IMR-90 (cell line): Measurements from ENCODE around the gene COX8A. TPM values are rescaled to one million over a fixed set of nuclear protein-coding genes. Genes with fewer than 3 reads are reported as not detected.
A peak's percentile ranks its signal among the peaks of the same experiment; 100 is the strongest.

Source experiments
- ATAC-seq: fragments of 200-7000 bp; cut with Tn5 transposase; 2 replicates; pipeline ENCODE4 v1.9.1; 2020; ENCODE audit warnings: low read depth, mild to moderate bottlenecking, moderate library complexity
- BruUV-seq: library from RNA; stranded (reverse); fragments of 400-500 nt; replicated peaks from 2 replicates; lab custom pipeline; 2021; lab: Mats Ljungman, UMichigan
- CTCF ChIA-PET: fragments of 300-600 bp; formaldehyde crosslinking; extraction: SDS; loops from one replicate; lab custom pipeline; 2021; ENCODE audit warnings: antibody characterized with exemption; lab: Yijun Ruan, JAX
- POLR2A ChIA-PET: fragments of 300-600 bp; sonication (Branson Sonifier 250); formaldehyde crosslinking; loops from one replicate; lab custom pipeline; 2022; ENCODE audit warnings: antibody characterized with exemption; ENCODE audit not compliant: unreplicated experiment; lab: Charles Lee
- DNase-seq: peaks from one replicate; pipeline ENCODE4 v3.0.0; 2013
- H2AFZ ChIP-seq: replicated peaks from 2 replicates; pipeline ENCODE3; 2013; ENCODE audit warnings: low read length, mild to moderate bottlenecking; ENCODE audit not compliant: poor library complexity
- H2AK5ac ChIP-seq: 2 replicates; pipeline ENCODE4 v1.6.1; 2013; ENCODE audit warnings: low read depth, low read length, inconsistent platforms
- H2AK9ac ChIP-seq: replicated peaks from 2 replicates; pipeline ENCODE3; 2013; ENCODE audit warnings: mild to moderate bottlenecking, low read depth, low read length, moderate library complexity; ENCODE audit not compliant: poor library complexity
- H2BK120ac ChIP-seq: 2 replicates; pipeline ENCODE4 v1.6.1; 2013; ENCODE audit warnings: low read depth, low read length, inconsistent platforms
- H2BK15ac ChIP-seq: 3 replicates; pipeline ENCODE4 v1.6.1; 2013; ENCODE audit warnings: low read depth, low read length, inconsistent platforms
- H2BK20ac ChIP-seq: 2 replicates; pipeline ENCODE4 v1.6.1; 2013; ENCODE audit warnings: low read depth, mild to moderate bottlenecking, inconsistent platforms, low read length, moderate library complexity
- H2BK5ac ChIP-seq: 2 replicates; pipeline ENCODE4 v1.6.1; 2013; ENCODE audit warnings: mild to moderate bottlenecking, low read depth, low read length, inconsistent platforms; ENCODE audit not compliant: poor library complexity, severe bottlenecking
- H3K14ac ChIP-seq: replicated peaks from 2 replicates; pipeline ENCODE4 v1.6.1; 2013; ENCODE audit warnings: low read depth, low read length, inconsistent platforms
- H3K18ac ChIP-seq: 2 replicates; pipeline ENCODE4 v1.6.1; 2013; ENCODE audit warnings: low read depth, low read length, control low read depth
- H3K23ac ChIP-seq: 2 replicates; pipeline ENCODE4 v1.6.1; 2013; ENCODE audit warnings: low read depth, low read length, inconsistent platforms
- H3K27ac ChIP-seq: 2 replicates; pipeline ENCODE4 v1.5.1; 2013; ENCODE audit warnings: mild to moderate bottlenecking, control low read depth, low read length; ENCODE audit not compliant: insufficient read depth
- H3K27me3 ChIP-seq: 2 replicates; pipeline ENCODE4 v1.6.1; 2013; ENCODE audit warnings: low read length; ENCODE audit not compliant: control insufficient read depth, insufficient read depth
- H3K36me3 ChIP-seq: 2 replicates; pipeline ENCODE4 v1.6.1; 2013; ENCODE audit warnings: low read length, mixed read lengths; ENCODE audit not compliant: control insufficient read depth, insufficient read depth
- H3K4ac ChIP-seq: 2 replicates; pipeline ENCODE4 v1.6.1; 2013; ENCODE audit warnings: low read depth, low read length, inconsistent platforms
- H3K4me1 ChIP-seq: 2 replicates; pipeline ENCODE4 v1.6.1; 2013; ENCODE audit warnings: low read length, mixed read lengths; ENCODE audit not compliant: control insufficient read depth, insufficient read depth
- H3K4me2 ChIP-seq: 2 replicates; pipeline ENCODE4 v1.6.1; 2013; ENCODE audit warnings: low read depth, mild to moderate bottlenecking, control low read depth, low read length, moderate library complexity
- H3K4me3 ChIP-seq: 2 replicates; pipeline ENCODE4 v1.5.1; 2013; ENCODE audit warnings: low read depth, mild to moderate bottlenecking, control low read depth, low read length, moderate library complexity; ENCODE audit not compliant: insufficient read depth
- H3K56ac ChIP-seq: 2 replicates; pipeline ENCODE4 v1.6.1; 2013; ENCODE audit warnings: low read length, inconsistent platforms; ENCODE audit not compliant: insufficient read depth; ENCODE audit errors: extremely low read depth
- H3K79me1 ChIP-seq, 2 experiments: 2 replicates each; pipeline ENCODE4 v1.6.1; 2013; ENCODE audit warnings: low read length in 2 of 2, inconsistent platforms in 1 of 2, low read depth in 1 of 2
- H3K9ac ChIP-seq: 2 replicates; pipeline ENCODE4 v1.6.1; 2013; ENCODE audit warnings: low read depth, low read length, control low read depth
- H3K9me1 ChIP-seq: 2 replicates; pipeline ENCODE4 v1.6.1; 2013; ENCODE audit warnings: low read length, inconsistent platforms; ENCODE audit not compliant: insufficient read depth
- H3K9me3 ChIP-seq: 2 replicates; pipeline ENCODE4 v1.6.1; 2013; ENCODE audit warnings: low read length; ENCODE audit not compliant: control insufficient read depth, insufficient read depth
- H4K20me1 ChIP-seq: 2 replicates; pipeline ENCODE4 v1.6.1; 2013; ENCODE audit warnings: low read length, inconsistent platforms; ENCODE audit not compliant: insufficient read depth
- H4K5ac ChIP-seq: 2 replicates; pipeline ENCODE4 v1.6.1; 2013; ENCODE audit warnings: mild to moderate bottlenecking, low read depth, low read length, control low read depth
- H4K8ac ChIP-seq, 2 experiments: 2 replicates each; pipeline ENCODE4 v1.6.1; 2013; ENCODE audit warnings: low read depth in 2 of 2, low read length in 2 of 2, control low read depth in 1 of 2, inconsistent platforms in 1 of 2
- H4K91ac ChIP-seq: 2 replicates; pipeline ENCODE4 v1.6.1; 2013; ENCODE audit warnings: low read depth, low read length, inconsistent platforms; ENCODE audit not compliant: insufficient read depth
- BHLHE40 ChIP-seq: fragments of 150-350 bp; IDR thresholded peaks from 2 replicates; pipeline ENCODE4 v1.6.1; 2016; ENCODE audit warnings: mild to moderate bottlenecking, low read depth, low read length
- CEBPB ChIP-seq: IDR thresholded peaks from 2 replicates; pipeline ENCODE4 v1.6.1; 2012; ENCODE audit warnings: low read depth, low read length, improper control_type of control experiment
- CHD1 ChIP-seq: IDR thresholded peaks from 2 replicates; pipeline ENCODE4 v1.6.1; 2012; ENCODE audit warnings: low read depth, low read length, improper control_type of control experiment
- FOS ChIP-seq: fragments of 150-350 bp; IDR thresholded peaks from 2 replicates; pipeline ENCODE4 v1.6.1; 2016; ENCODE audit warnings: low read depth, low read length
- MAZ ChIP-seq: IDR thresholded peaks from 2 replicates; pipeline ENCODE4 v1.6.1; 2012; ENCODE audit warnings: low read depth, mild to moderate bottlenecking, low read length, improper control_type of control experiment, moderate library complexity, borderline replicate concordance
- NFE2L2 ChIP-seq: fragments of 150-350 bp; IDR thresholded peaks from 2 replicates; pipeline ENCODE4 v1.6.1; 2016; ENCODE audit warnings: low read depth, mild to moderate bottlenecking, low read length
- POLR2A ChIP-seq: IDR thresholded peaks from 2 replicates; pipeline ENCODE4 v1.6.1; 2012; ENCODE audit warnings: mild to moderate bottlenecking, low read depth, low read length
- RCOR1 ChIP-seq: IDR thresholded peaks from 2 replicates; pipeline ENCODE4 v1.6.1; 2012; ENCODE audit warnings: mild to moderate bottlenecking, low read length, improper control_type of control experiment; ENCODE audit not compliant: insufficient replicate concordance
- RFX5 ChIP-seq: IDR thresholded peaks from 2 replicates; pipeline ENCODE4 v1.8.0; 2012; ENCODE audit warnings: low read depth, mild to moderate bottlenecking, low read length, moderate library complexity
- SMC3 ChIP-seq: fragments of 150-350 bp; IDR thresholded peaks from 2 replicates; pipeline ENCODE4 v1.6.1; 2016; ENCODE audit warnings: low read depth, mild to moderate bottlenecking, antibody characterized with exemption, low read length, moderate library complexity
- WGBS, 2 experiments: methylation state at CpG; one replicate each; pipeline versions ENCODE4 v1.1.5 to v1.1.7; 2013; ENCODE audit warnings: missing lambda C conversion rate in 2 of 2; ENCODE audit not compliant: insufficient read length in 1 of 2; ENCODE audit errors: extremely low coverage in 2 of 2; 5-methylcytosine and 5-hydroxymethylcytosine counted together
- dilution Hi-C: fragments of 300-500 bp; cut with HindIII; formaldehyde crosslinking; loops from one replicate; pipeline ENCODE4 v1.14.3; 2018; ENCODE audit warnings: low sequenced_read_pairs; ENCODE audit not compliant: unreplicated experiment
- in situ Hi-C: fragments of 300-500 bp; cut with MboI; formaldehyde crosslinking; loops from 3 replicates; pipeline ENCODE4 v1.14.3; 2019; ENCODE audit warnings: low sequenced_read_pairs, inconsistent platforms, mixed read lengths
- intact Hi-C: fragments of 100-400 bp; cut with micrococcal nuclease; formaldehyde crosslinking; loops from 2 replicates; pipeline ENCODE4 v1.10.0; 2022
- polyA plus RNA-seq, 3 experiments: library from polyadenylated mRNA; depleted of rRNA; stranded (reverse); fragments of >200 nt; gene quantifications; 2 replicates each; pipeline ENCODE4 v1.2.3, GENCODE V29; 2012; ENCODE audit warnings: low replicate concordance in 1 of 3
- total RNA-seq: library from RNA; depleted of rRNA; stranded (reverse); fragments of >200 nt; gene quantifications from 2 replicates; pipeline ENCODE4 v1.2.3, GENCODE V29; 2012

Gene COX8A
- total and polyA plus RNA-seq, 2 of the 4 experiments (the other 2 are of a cell fraction): 250 to 598 TPM

DNA sequence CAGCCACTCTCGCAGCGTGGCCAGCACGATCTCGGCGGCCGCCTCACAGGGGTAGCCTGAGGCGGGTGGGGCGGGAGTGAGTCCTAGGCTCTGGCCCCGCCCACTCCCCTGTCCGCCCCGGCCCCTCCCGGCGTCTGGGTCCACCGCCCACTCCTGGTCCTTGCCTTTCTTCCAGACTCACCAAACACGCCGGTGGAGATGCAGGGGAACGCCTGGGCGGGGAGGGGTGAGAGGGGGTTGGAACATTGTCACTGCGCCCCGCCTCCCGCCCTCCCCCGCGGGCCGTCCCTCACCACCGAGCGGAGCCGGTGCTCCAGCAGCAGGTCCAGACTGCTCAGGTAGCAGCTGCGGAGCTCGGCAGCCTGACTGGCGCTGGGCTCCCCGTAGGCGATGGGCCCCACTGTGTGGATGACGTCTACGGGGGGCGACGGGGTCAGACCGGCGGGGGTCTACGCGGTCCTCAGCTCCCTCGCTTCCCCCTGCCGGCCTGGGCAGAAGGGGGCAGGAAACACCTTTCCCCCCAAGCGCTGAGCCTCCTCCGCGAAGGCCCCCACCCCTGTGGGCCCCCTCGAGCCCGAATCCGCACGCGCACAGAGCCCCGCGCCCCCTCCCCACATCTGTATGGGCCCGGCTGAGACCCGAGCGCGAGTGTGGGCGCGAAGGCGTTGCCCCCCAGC lies 25.1 kb downstream of the COX8A start:
- Histone ChIP-seq H4K8ac (no peak overlapping the region), H3K79me1 (peaks cover 4 to 14% of the 10 kb centered on the region in 2 experiments; a peak in 3 of 4 replicates), H2AFZ (peak overlapping the region; percentile 21), H3K23ac (no peak overlapping the region), H2BK5ac (no peak overlapping the region), H2BK120ac (no peak overlapping the region), H3K36me3 (peaks cover 35% of the 10 kb centered on the region), H3K4me2 (no peak overlapping the region), H3K56ac (no peak overlapping the region), H3K27me3 (no peaks in the 10 kb centered on the region), H3K4me3 (no peak overlapping the region), H2BK20ac (no peak overlapping the region), H3K4me1 (0 out of 2 replicates have a peak, but pooled peaks cover 1% of the 10 kb centered on the region), H3K14ac (no peak overlapping the region), H4K20me1 (peaks cover 23% of the 10 kb centered on the region), H3K9me3 (no peaks in the 10 kb centered on the region), H3K27ac (no peak overlapping the region), H2BK15ac (no peak overlapping the region), H4K5ac (no peak overlapping the region), H3K4ac (no peak overlapping the region), H3K18ac (no peak overlapping the region), H2AK9ac (no peak overlapping the region), H2AK5ac (no peak overlapping the region), H4K91ac (no peak overlapping the region), H3K9ac (no peak overlapping the region), H3K9me1 (0 out of 2 replicates have a peak, but pooled peaks cover 3% of the 10 kb centered on the region)
- no peak for DNase-seq
- intact Hi-C loops (loop anchor here (1.0 to 10.0 kb wide), 2 partner anchors 149 to 305 kb away; partner anchors contain the start of genes CATSPERZ and ESRRA), dilution Hi-C loops (no loop called here), in situ Hi-C loops (no loop called here)
- TF ChIP-seq POLR2A (no peak), RCOR1 (no peak), MAZ (no peak), BHLHE40 (no peak), NFE2L2 (no peak), FOS (no peak), CHD1 (no peak), SMC3 (no peak), RFX5 (no peak), CEBPB (no peak)
- ATAC-seq: peak; percentile 5
- 56% methylated on average over 14 of the region's 59 CpGs; no CpG with 5 or more reads in 1 of the 2 experiments for whole genome bisulfite sequencing, 2 experiments
- no TSS peak for BruUV-seq
- ChIA-PET CTCF (no interaction called here), POLR2A (no interaction called here)
